HEK293 (cell line): ENCODE results near the gene METAP1D.

Experiments used
- CTCF ChIA-PET: fragments of 350-600 bp; formaldehyde crosslinking; extraction: SDS; loops from one replicate; lab custom pipeline; 2021; ENCODE audit warnings: antibody characterized with exemption; lab: Yijun Ruan, JAX
- POLR2A ChIA-PET: fragments of 300-600 bp; formaldehyde crosslinking; extraction: SDS; loops from one replicate; lab custom pipeline; 2020; ENCODE audit warnings: antibody characterized with exemption, inconsistent platforms; lab: Yijun Ruan, JAX
- H3K27ac ChIP-seq: fragments of 200-500 bp; sonication (Bioruptor generic); 2 replicates; pipeline ENCODE4 v1.5.1; 2014; ENCODE audit warnings: low read depth, low read length, control low read depth, inconsistent platforms; ENCODE audit errors: extremely low read depth
- H3K36me3 ChIP-seq, 2 experiments: fragments of 200-500 bp in 1 of 2; sonication (Bioruptor generic) in 1 of 2; 1 replicate in 1 of 2; 2 replicates in 1 of 2; pipeline ENCODE4 v1.5.1; 2014 to 2017; ENCODE audit warnings: inconsistent platforms in 2 of 2, low read length in 2 of 2; ENCODE audit not compliant: control insufficient read depth in 2 of 2, insufficient read depth in 1 of 2
- H3K4me1 ChIP-seq: fragments of 200-500 bp; sonication (Bioruptor generic); 2 replicates; pipeline ENCODE4 v1.5.1; 2014; ENCODE audit warnings: mild to moderate bottlenecking, low read length, inconsistent platforms; ENCODE audit not compliant: control insufficient read depth, insufficient read depth
- H3K4me3 ChIP-seq: 2 replicates; pipeline ENCODE4 v1.5.1; 2011; ENCODE audit warnings: low read depth, mild to moderate bottlenecking, control low read depth, low read length, moderate library complexity
- H3K9me3 ChIP-seq: fragments of 200-500 bp; sonication (Bioruptor generic); 2 replicates; pipeline ENCODE4 v1.5.1; 2014; ENCODE audit warnings: low read depth, low read length, inconsistent platforms; ENCODE audit not compliant: control insufficient read depth, insufficient read depth
- HOXD13 ChIP-seq: sonication (generic); formaldehyde crosslinking; IDR thresholded peaks from 2 replicates; pipeline ENCODE4 v1.8.0; 2022; ENCODE audit warnings: missing genetic modification reagents, borderline replicate concordance
- MZF1 ChIP-seq: fragments of 450-650 bp; formaldehyde crosslinking; IDR thresholded peaks from 2 replicates; pipeline ENCODE4 v1.5.1; 2017; ENCODE audit warnings: missing biosample characterization, missing genetic modification characterization, borderline replicate concordance
- SALL2 ChIP-seq: fragments of 450-650 bp; formaldehyde crosslinking; IDR thresholded peaks from 2 replicates; pipeline ENCODE4 v1.5.0; 2017; ENCODE audit warnings: missing biosample characterization, mild to moderate bottlenecking, missing genetic modification characterization, borderline replicate concordance
- SP3 ChIP-seq: fragments of 450-650 bp; formaldehyde crosslinking; IDR thresholded peaks from 2 replicates; pipeline ENCODE4 v1.5.1; 2016; ENCODE audit warnings: missing biosample characterization, missing genetic modification characterization
- ZBTB8A ChIP-seq: fragments of 450-650 bp; formaldehyde crosslinking; IDR thresholded peaks from 2 replicates; pipeline ENCODE4 v1.5.1; 2016; ENCODE audit warnings: missing biosample characterization, missing genetic modification characterization
- ZNF16 ChIP-seq: fragments of 450-650 bp; formaldehyde crosslinking; IDR thresholded peaks from 2 replicates; pipeline ENCODE4 v1.5.1; 2016; ENCODE audit warnings: low read depth, missing biosample characterization, missing genetic modification characterization
- ZNF37A ChIP-seq: fragments of 450-650 bp; IDR thresholded peaks from 2 replicates; pipeline ENCODE4 v1.5.1; 2018; ENCODE audit warnings: missing biosample characterization, missing genetic modification characterization
- ZNF514 ChIP-seq: fragments of 450-650 bp; formaldehyde crosslinking; IDR thresholded peaks from 2 replicates; pipeline ENCODE4 v1.5.1; 2016; ENCODE audit warnings: missing biosample characterization, missing genetic modification characterization
- ZNF830 ChIP-seq: fragments of 450-650 bp; IDR thresholded peaks from 2 replicates; pipeline ENCODE4 v1.5.0; 2018; ENCODE audit warnings: missing biosample characterization, missing genetic modification characterization, low read depth, mild to moderate bottlenecking, moderate library complexity
- TF ChIP-seq, protein P1 (sequence below): fragments of 450-650 bp; formaldehyde crosslinking; conservative IDR thresholded peaks from 2 replicates; pipeline ENCODE4 v1.5.1; 2016; ENCODE audit warnings: low read depth, missing biosample characterization, missing genetic modification characterization
- TF ChIP-seq, protein P2 (sequence below): fragments of 450-650 bp; formaldehyde crosslinking; IDR thresholded peaks from 2 replicates; pipeline ENCODE4 v1.5.1; 2016; ENCODE audit warnings: missing biosample characterization, missing genetic modification characterization, borderline replicate concordance
- TF ChIP-seq, protein P3 (sequence below): fragments of 450-650 bp; formaldehyde crosslinking; IDR thresholded peaks from 2 replicates; pipeline ENCODE4 v1.5.1; 2016; ENCODE audit warnings: missing biosample characterization, missing genetic modification characterization, low read depth
- TF ChIP-seq, protein P4 (sequence below): fragments of 450-650 bp; formaldehyde crosslinking; IDR thresholded peaks from 2 replicates; pipeline ENCODE4; 2016; ENCODE audit warnings: missing biosample characterization, missing genetic modification characterization
- TF ChIP-seq, protein P5 (sequence below): fragments of 450-650 bp; formaldehyde crosslinking; IDR thresholded peaks from 2 replicates; pipeline ENCODE4 v1.5.1; 2016; ENCODE audit warnings: missing biosample characterization, missing genetic modification characterization, borderline replicate concordance

The METAP1D gene

DNA sequence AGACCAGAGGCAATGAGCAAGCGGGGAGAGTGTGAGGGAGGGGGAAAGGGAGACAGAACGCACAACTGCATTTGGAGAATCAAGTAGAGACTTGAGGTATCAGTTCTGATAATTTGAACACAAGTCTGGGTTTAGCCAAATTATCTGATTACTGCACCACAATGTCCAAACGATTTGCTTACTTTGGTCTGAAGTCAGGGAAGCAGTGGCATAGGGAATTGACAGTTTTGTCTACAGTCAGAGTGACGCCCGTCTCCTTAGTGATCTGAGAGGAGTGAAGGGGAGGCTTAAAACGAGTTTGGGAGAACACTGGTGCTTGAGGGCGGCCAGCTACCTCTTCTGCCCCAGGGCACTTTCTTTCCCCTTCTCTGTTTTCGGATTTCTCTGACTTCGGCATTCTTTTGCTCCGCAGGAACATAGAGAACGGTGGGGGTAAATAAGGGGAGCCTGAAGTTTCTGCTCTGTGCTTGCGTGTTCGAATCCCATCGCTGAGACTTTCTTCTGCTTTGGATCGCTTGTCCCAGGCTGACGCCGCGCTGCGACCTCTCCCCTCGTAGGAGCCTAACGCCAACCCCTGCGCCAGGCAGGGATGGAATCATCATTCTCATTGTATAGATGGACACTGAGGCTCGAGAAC is 105.8 kb downstream of the METAP1D start:
- ChIA-PET POLR2A (no interaction called here), CTCF (interaction anchor here (0.7 to 4.5 kb wide), 8 partner anchors 9 to 604 kb away, joined by 3 to 31 read pairs (median 4); no protein-coding TSS in a partner anchor)
- H3K36me3 ChIP-seq = peaks cover 0 to 8% of the 10 kb centered on the region in 2 experiments; a peak in 1 of 3 replicates
- peaks cover 7% of the 10 kb centered on the region; the same call in 1 of the 2 replicates for H3K4me1 ChIP-seq
- H3K9me3 ChIP-seq = no peaks in the 10 kb centered on the region
- no peak overlapping the region for H3K4me3 ChIP-seq
- H3K27ac ChIP-seq = no peak overlapping the region
- TF ChIP-seq ZNF16 (tag by site-specific recombination) (no peak), ZNF514 (tag by site-specific recombination) (no peak), ZNF830 (no peak), ZNF37A (no peak), SP3 (tag by site-specific recombination) (no peak), MZF1 (tag by site-specific recombination) (no peak), SALL2 (tag by site-specific recombination) (no peak), HOXD13 (CRISPR knock-in tag) (no peak), ZBTB8A (tag by site-specific recombination) (no peak)
- TF ChIP-seq, protein P1, sequence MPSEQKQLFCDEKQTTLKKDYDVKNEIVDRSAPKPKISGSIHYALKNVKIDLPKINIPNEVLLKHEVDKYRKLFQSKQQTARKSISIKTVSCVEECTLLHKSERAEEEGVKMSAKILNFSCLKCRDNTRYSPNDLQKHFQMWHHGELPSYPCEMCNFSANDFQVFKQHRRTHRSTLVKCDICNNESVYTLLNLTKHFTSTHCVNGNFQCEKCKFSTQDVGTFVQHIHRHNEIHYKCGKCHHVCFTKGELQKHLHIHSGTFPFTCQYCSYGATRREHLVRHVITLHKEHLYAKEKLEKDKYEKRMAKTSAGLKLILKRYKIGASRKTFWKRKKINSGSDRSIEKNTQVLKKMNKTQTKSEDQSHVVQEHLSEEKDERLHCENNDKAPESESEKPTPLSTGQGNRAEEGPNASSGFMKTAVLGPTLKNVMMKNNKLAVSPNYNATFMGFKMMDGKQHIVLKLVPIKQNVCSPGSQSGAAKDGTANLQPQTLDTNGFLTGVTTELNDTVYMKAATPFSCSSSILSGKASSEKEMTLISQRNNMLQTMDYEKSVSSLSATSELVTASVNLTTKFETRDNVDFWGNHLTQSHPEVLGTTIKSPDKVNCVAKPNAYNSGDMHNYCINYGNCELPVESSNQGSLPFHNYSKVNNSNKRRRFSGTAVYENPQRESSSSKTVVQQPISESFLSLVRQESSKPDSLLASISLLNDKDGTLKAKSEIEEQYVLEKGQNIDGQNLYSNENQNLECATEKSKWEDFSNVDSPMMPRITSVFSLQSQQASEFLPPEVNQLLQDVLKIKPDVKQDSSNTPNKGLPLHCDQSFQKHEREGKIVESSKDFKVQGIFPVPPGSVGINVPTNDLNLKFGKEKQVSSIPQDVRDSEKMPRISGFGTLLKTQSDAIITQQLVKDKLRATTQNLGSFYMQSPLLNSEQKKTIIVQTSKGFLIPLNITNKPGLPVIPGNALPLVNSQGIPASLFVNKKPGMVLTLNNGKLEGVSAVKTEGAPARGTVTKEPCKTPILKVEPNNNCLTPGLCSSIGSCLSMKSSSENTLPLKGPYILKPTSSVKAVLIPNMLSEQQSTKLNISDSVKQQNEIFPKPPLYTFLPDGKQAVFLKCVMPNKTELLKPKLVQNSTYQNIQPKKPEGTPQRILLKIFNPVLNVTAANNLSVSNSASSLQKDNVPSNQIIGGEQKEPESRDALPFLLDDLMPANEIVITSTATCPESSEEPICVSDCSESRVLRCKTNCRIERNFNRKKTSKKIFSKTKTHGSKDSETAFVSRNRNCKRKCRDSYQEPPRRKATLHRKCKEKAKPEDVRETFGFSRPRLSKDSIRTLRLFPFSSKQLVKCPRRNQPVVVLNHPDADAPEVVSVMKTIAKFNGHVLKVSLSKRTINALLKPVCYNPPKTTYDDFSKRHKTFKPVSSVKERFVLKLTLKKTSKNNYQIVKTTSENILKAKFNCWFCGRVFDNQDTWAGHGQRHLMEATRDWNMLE (tag by site-specific recombination) = no peak
- TF ChIP-seq, protein P2, sequence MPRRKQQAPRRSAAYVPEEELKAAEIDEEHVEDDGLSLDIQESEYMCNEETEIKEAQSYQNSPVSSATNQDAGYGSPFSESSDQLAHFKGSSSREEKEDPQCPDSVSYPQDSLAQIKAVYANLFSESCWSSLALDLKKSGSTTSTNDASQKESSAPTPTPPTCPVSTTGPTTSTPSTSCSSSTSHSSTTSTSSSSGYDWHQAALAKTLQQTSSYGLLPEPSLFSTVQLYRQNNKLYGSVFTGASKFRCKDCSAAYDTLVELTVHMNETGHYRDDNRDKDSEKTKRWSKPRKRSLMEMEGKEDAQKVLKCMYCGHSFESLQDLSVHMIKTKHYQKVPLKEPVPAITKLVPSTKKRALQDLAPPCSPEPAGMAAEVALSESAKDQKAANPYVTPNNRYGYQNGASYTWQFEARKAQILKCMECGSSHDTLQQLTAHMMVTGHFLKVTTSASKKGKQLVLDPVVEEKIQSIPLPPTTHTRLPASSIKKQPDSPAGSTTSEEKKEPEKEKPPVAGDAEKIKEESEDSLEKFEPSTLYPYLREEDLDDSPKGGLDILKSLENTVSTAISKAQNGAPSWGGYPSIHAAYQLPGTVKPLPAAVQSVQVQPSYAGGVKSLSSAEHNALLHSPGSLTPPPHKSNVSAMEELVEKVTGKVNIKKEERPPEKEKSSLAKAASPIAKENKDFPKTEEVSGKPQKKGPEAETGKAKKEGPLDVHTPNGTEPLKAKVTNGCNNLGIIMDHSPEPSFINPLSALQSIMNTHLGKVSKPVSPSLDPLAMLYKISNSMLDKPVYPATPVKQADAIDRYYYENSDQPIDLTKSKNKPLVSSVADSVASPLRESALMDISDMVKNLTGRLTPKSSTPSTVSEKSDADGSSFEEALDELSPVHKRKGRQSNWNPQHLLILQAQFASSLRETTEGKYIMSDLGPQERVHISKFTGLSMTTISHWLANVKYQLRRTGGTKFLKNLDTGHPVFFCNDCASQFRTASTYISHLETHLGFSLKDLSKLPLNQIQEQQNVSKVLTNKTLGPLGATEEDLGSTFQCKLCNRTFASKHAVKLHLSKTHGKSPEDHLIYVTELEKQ = no peak
- TF ChIP-seq, protein P3, sequence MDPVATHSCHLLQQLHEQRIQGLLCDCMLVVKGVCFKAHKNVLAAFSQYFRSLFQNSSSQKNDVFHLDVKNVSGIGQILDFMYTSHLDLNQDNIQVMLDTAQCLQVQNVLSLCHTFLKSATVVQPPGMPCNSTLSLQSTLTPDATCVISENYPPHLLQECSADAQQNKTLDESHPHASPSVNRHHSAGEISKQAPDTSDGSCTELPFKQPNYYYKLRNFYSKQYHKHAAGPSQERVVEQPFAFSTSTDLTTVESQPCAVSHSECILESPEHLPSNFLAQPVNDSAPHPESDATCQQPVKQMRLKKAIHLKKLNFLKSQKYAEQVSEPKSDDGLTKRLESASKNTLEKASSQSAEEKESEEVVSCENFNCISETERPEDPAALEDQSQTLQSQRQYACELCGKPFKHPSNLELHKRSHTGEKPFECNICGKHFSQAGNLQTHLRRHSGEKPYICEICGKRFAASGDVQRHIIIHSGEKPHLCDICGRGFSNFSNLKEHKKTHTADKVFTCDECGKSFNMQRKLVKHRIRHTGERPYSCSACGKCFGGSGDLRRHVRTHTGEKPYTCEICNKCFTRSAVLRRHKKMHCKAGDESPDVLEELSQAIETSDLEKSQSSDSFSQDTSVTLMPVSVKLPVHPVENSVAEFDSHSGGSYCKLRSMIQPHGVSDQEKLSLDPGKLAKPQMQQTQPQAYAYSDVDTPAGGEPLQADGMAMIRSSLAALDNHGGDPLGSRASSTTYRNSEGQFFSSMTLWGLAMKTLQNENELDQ = no peak
- TF ChIP-seq, protein P4, sequence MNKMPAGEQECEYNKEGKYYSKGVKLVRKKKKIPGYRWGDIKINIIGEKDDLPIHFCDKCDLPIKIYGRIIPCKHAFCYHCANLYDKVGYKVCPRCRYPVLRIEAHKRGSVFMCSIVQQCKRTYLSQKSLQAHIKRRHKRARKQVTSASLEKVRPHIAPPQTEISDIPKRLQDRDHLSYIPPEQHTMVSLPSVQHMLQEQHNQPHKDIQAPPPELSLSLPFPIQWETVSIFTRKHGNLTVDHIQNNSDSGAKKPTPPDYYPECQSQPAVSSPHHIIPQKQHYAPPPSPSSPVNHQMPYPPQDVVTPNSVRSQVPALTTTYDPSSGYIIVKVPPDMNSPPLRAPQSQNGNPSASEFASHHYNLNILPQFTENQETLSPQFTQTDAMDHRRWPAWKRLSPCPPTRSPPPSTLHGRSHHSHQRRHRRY (tag by site-specific recombination) = no peak
- TF ChIP-seq, protein P5, sequence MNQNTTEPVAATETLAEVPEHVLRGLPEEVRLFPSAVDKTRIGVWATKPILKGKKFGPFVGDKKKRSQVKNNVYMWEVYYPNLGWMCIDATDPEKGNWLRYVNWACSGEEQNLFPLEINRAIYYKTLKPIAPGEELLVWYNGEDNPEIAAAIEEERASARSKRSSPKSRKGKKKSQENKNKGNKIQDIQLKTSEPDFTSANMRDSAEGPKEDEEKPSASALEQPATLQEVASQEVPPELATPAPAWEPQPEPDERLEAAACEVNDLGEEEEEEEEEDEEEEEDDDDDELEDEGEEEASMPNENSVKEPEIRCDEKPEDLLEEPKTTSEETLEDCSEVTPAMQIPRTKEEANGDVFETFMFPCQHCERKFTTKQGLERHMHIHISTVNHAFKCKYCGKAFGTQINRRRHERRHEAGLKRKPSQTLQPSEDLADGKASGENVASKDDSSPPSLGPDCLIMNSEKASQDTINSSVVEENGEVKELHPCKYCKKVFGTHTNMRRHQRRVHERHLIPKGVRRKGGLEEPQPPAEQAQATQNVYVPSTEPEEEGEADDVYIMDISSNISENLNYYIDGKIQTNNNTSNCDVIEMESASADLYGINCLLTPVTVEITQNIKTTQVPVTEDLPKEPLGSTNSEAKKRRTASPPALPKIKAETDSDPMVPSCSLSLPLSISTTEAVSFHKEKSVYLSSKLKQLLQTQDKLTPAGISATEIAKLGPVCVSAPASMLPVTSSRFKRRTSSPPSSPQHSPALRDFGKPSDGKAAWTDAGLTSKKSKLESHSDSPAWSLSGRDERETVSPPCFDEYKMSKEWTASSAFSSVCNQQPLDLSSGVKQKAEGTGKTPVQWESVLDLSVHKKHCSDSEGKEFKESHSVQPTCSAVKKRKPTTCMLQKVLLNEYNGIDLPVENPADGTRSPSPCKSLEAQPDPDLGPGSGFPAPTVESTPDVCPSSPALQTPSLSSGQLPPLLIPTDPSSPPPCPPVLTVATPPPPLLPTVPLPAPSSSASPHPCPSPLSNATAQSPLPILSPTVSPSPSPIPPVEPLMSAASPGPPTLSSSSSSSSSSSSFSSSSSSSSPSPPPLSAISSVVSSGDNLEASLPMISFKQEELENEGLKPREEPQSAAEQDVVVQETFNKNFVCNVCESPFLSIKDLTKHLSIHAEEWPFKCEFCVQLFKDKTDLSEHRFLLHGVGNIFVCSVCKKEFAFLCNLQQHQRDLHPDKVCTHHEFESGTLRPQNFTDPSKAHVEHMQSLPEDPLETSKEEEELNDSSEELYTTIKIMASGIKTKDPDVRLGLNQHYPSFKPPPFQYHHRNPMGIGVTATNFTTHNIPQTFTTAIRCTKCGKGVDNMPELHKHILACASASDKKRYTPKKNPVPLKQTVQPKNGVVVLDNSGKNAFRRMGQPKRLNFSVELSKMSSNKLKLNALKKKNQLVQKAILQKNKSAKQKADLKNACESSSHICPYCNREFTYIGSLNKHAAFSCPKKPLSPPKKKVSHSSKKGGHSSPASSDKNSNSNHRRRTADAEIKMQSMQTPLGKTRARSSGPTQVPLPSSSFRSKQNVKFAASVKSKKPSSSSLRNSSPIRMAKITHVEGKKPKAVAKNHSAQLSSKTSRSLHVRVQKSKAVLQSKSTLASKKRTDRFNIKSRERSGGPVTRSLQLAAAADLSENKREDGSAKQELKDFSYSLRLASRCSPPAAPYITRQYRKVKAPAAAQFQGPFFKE = no peak
